BJ (cell line): ENCODE measurements around the gene KIAA0753. TPM values are rescaled to one million over a fixed set of nuclear protein-coding genes. Genes with fewer than 3 reads are reported as not detected.

Experiments
- CTCF ChIA-PET: fragments of 350-600 bp; formaldehyde crosslinking; extraction: SDS; loops from one replicate; lab custom pipeline; 2021; ENCODE audit warnings: antibody characterized with exemption, inconsistent platforms; lab: Yijun Ruan, JAX
- POLR2A ChIA-PET: fragments of 300-600 bp; sonication (Branson Sonifier 250); formaldehyde crosslinking; extraction: SDS; loops from one replicate; lab custom pipeline; 2021; ENCODE audit warnings: antibody characterized with exemption; lab: Charles Lee
- DNase-seq: peaks from one replicate; pipeline ENCODE4 v3.0.0-alpha.2; 2011; ENCODE audit warnings: low read depth
- H3K27me3 ChIP-seq: 2 replicates; pipeline ENCODE4 v1.6.0; 2011; ENCODE audit warnings: low read length; ENCODE audit not compliant: control insufficient read depth, insufficient read depth
- H3K36me3 ChIP-seq: 2 replicates; pipeline ENCODE4 v1.5.1; 2011; ENCODE audit warnings: low read length; ENCODE audit not compliant: control insufficient read depth, insufficient read depth
- H3K4me3 ChIP-seq: 2 replicates; pipeline ENCODE4 v1.5.1; 2011; ENCODE audit warnings: low read depth, mild to moderate bottlenecking, control low read depth, low read length
- polyA plus RNA-seq: library from polyadenylated mRNA; depleted of rRNA; stranded (reverse); fragments of >200 nt; gene quantifications from 2 replicates; pipeline ENCODE4 v1.2.3, GENCODE V29; 2011
- TF ChIP-seq, protein P1 (sequence below): IDR thresholded peaks from 2 replicates; pipeline ENCODE4 v1.5.1; 2011; ENCODE audit warnings: low read depth, mild to moderate bottlenecking, control low read depth, inconsistent platforms, low read length, moderate library complexity; ENCODE audit not compliant: insufficient read depth

Gene KIAA0753
- polyA plus RNA-seq, 1 experiment = 5.4 TPM

- H3K4me3 ChIP-seq = no peak overlapping the region
These were observed 59.9 kb downstream of the KIAA0753 start for GRCh38 chr17:6580625-6581024.

GRCh38 chr17:6578491-6578890 lies 62.0 kb downstream of the KIAA0753 start:
- POLR2A ChIA-PET = no interaction called here
- CTCF ChIA-PET = no interaction called here
- TF ChIP-seq, protein P1, sequence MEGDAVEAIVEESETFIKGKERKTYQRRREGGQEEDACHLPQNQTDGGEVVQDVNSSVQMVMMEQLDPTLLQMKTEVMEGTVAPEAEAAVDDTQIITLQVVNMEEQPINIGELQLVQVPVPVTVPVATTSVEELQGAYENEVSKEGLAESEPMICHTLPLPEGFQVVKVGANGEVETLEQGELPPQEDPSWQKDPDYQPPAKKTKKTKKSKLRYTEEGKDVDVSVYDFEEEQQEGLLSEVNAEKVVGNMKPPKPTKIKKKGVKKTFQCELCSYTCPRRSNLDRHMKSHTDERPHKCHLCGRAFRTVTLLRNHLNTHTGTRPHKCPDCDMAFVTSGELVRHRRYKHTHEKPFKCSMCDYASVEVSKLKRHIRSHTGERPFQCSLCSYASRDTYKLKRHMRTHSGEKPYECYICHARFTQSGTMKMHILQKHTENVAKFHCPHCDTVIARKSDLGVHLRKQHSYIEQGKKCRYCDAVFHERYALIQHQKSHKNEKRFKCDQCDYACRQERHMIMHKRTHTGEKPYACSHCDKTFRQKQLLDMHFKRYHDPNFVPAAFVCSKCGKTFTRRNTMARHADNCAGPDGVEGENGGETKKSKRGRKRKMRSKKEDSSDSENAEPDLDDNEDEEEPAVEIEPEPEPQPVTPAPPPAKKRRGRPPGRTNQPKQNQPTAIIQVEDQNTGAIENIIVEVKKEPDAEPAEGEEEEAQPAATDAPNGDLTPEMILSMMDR = no peak
- no peak for DNase-seq
- Histone ChIP-seq H3K4me3 (no peak overlapping the region), H3K27me3 (no peaks in the 10 kb centered on the region), H3K36me3 (peaks cover 7% of the 10 kb centered on the region)

More at GRCh38 chr17:6580625-6581024, 59.9 kb downstream of the KIAA0753 start:
- CTCF ChIA-PET = no interaction called here
- TF ChIP-seq, protein P1 = no peak
- peaks cover 7% of the 10 kb centered on the region for H3K36me3 ChIP-seq
- DNase-seq = no peak
- H3K27me3 ChIP-seq = no peaks in the 10 kb centered on the region
- POLR2A ChIA-PET = interaction anchor here (0.5 kb wide), 1 partner anchor 23 kb away, joined by 4 read pairs; no protein-coding TSS in a partner anchor

DNA sequence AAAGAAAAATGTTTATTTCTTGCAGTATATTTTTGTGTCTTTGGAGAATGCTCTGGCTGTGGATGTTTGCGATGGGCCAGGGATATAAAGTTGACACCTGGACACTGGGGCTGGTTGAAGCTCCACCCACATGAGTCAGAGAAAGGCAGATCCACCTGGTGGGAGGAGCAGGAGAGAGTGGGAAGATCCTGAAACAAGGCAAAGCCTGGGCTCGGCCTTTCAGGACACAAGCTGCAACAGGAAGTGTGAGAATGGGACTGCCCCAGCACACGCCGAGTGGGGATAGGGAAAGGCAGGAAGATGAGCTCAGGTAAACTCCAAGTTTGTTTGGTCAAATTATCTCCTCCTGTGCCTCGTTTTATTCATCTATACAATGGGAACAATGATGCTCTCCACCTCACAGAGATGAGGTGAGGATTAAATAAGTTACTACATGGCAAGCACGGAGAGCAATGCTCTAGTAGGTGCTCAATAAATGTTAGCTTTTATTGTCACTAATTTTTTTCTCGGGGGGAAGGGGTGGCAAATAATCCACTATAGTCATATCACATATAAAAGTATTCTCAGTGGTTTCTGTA lies 62.7 kb downstream of the KIAA0753 start:
- TF ChIP-seq, protein P1 = no peak
- ChIA-PET POLR2A (no interaction called here), CTCF (no interaction called here)
- peaks cover 5% of the 10 kb centered on the region for H3K36me3 ChIP-seq
- no peak for DNase-seq
- no peaks in the 10 kb centered on the region for H3K27me3 ChIP-seq
- no peak overlapping the region for H3K4me3 ChIP-seq

DNA sequence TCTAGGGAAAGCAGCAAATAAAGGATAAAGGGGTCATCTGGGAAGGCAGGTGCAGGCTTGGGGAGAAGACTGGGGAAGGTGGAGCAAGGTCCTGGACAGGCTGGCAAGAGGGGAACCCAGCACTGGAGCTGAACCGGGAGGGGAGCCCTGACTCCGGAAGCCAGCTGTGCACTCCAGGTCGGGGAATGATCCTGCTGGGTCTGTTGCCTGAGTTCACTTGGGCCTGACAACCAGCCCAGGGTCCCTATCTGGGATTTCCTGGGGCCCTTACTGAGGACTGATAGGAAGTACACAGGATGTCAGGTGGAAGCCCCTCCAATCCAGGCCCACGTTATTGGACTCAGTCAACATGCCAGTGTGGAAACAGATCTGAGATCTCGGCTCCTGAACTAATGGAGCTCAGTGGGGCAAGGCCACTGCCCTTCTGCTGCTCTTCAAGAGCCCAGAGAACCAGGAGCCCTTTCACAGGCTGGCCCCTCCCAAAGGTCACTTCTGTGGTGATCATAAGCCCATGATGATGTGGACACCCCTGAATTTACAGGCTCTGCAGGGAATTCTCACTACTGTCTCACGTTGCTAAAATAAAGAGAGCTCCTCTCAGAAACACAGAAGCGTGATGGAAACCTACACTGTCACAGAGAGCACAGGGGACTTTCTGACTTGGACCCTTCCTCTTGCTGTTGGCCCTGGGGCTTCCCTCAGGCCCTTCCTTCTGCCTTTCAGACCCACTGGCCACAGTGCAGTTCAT lies 64.3 kb downstream of the KIAA0753 start:
- Histone ChIP-seq H3K36me3 (peaks cover 3% of the 10 kb centered on the region), H3K4me3 (no peak overlapping the region), H3K27me3 (no peaks in the 10 kb centered on the region)
- CTCF ChIA-PET = interaction anchor here (0.6 to 3.8 kb wide), 3 partner anchors 8 to 104 kb away, joined by 3 to 27 read pairs (median 3); no protein-coding TSS in a partner anchor
- no peak for DNase-seq
- TF ChIP-seq, protein P1 = no peak
- POLR2A ChIA-PET = no interaction called here

- CTCF ChIA-PET = interaction anchor here (1.2 to 3.8 kb wide), 4 partner anchors 8 to 103 kb away, joined by 3 to 27 read pairs (median 3); no protein-coding TSS in a partner anchor
- POLR2A ChIA-PET = no interaction called here
- peaks cover 3% of the 10 kb centered on the region for H3K36me3 ChIP-seq
- TF ChIP-seq, protein P1 = no peak
- DNase-seq = no peak
- no peak overlapping the region for H3K4me3 ChIP-seq
- H3K27me3 ChIP-seq = no peaks in the 10 kb centered on the region
These were observed 64.9 kb downstream of the KIAA0753 start for GRCh38 chr17:6575596-6575988.
